Activated CD4-positive, CD25-positive, alpha-beta regulatory T cell treated with anti-CD3 and anti-CD28 coated beads, Interleukin-2, amount 50 U/mL, for 24 hours (primary cell): Measurements from ENCODE around the gene OSM.
"Not testable (repeated sequence)": the region's sequence is repeated elsewhere in the genome, so short reads cannot be mapped to it uniquely, and the experiment has no call there.

ENCODE experiments used
- ATAC-seq, 2 donors: fragments of 150-1000 bp; cut with Tn5 transposase; one replicate each; pipeline ENCODE4 v1.10.0; 2021; ENCODE audit warnings: mild to moderate bottlenecking in 1 of 2, moderate library complexity in 1 of 2

The OSM gene

GRCh38 chr22:30225220-30225927, 41.3 kb downstream of the OSM start:
- no peak for ATAC-seq

- peak in 1 of 2 donors; percentile 39 for ATAC-seq
Observed at GRCh38 chr22:30224161-30224857, 42.3 kb downstream of the OSM start.

- ATAC-seq = no peak
Observed at GRCh38 chr22:30223303-30223702, 43.3 kb downstream of the OSM start.

GRCh38 chr22:30222321-30222720, 44.3 kb downstream of the OSM start:
- no peak for ATAC-seq

- peak; percentile 59 to 64 for ATAC-seq
Observed at GRCh38 chr22:30221121-30221992, 45.3 kb downstream of the OSM start.

- ATAC-seq = peak in 1 of 2 donors; percentile 9
Observed at GRCh38 chr22:30220338-30221012, 46.2 kb downstream of the OSM start.

GRCh38 chr22:30219668-30220278, 46.9 kb downstream of the OSM start:
- no peak for ATAC-seq

GRCh38 chr22:30219049-30219654, 47.5 kb downstream of the OSM start:
- no peak for ATAC-seq

- no peak for ATAC-seq
Observed at GRCh38 chr22:30217698-30218560, 48.7 kb downstream of the OSM start.

- ATAC-seq = no peak
Observed at GRCh38 chr22:30216710-30217109, 49.9 kb downstream of the OSM start.

GRCh38 chr22:30216272-30216671, 50.4 kb downstream of the OSM start:
- ATAC-seq = not testable (repeated sequence)

GRCh38 chr22:30214703-30215407, 51.8 kb downstream of the OSM start:
- no peak for ATAC-seq

- ATAC-seq = no peak
Observed at GRCh38 chr22:30212996-30213441, 53.6 kb downstream of the OSM start.
